ENCODE results near the gene CDC42EP3. TPM values are rescaled to one million over a fixed set of nuclear protein-coding genes. Genes with fewer than 3 reads are reported as not detected.

Gene CDC42EP3
- total RNA-seq, 5 donors from 2014 or later (not counting 1 experiment from before 2014, with no cell fraction given): 30.0 to 60.3 (median 37.6) TPM

DNA sequence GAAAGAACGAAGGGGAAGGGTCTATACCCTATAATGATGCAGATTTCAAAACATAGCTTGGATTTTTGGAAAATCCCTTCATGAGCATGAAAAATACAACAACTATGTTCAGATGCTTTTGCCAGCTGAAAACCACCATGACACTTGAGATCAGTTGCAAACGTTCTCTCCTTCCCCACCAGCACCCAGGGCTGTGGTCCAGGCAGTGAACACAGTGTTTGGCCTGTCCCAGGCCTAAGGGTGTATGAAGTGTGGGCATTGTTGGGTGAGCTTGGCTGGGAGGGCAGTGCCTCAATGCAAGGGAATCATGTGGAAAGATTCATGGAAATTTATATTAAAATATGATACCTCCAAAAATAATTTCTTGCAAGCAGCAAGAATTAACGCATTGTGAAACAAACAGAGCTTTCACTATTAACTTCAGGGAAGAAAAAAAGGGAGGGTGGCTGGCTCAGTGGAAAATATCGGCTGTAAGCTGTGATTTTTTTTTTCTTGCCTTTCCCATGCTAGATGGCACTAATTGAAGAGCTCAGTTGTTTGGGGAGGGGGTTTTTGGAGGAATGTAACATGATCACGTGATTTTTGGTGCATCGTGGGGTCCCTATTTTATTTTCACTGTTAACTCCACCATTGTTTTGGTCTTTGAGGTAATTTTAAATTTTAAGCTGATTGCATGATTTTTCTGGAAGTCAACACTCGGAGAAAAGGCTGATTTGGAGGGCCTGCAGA, 52.0 kb downstream of the CDC42EP3 start:
- Mint-ChIP-seq H3K36me3 (peaks cover 18% of the 10 kb centered on the region), H3K4me3 (no peak overlapping the region), H3K27ac (no peak overlapping the region), H3K9me3 (peaks cover 0 to 5% (median 0%) of the 10 kb centered on the region in 3 donors), H3K4me1 (peaks cover 52 to 84% (median 84%) of the 10 kb centered on the region in 3 donors), H3K27me3 (no peaks in the 10 kb centered on the region)
- no peaks in the 10 kb centered on the region for H3K9me3 ChIP-seq
- ChIA-PET CTCF (interaction anchor here (0.5 to 0.9 kb wide), 5 partner anchors 19 to 215 kb away, joined by 3 to 10 read pairs (median 4); no protein-coding TSS in a partner anchor), POLR2A (interaction anchor here (0.6 to 0.9 kb wide), 3 partner anchors 13 to 60 kb away, joined by 3 to 4 read pairs (median 4); no protein-coding TSS in a partner anchor)
- WGBS (ENCODE audit: insufficient coverage): 67% methylated on average over 1 of the region's 7 CpGs
- H3K4me1 ChIP-seq (ENCODE audit: control insufficient read depth in 1 of 2, extremely low read depth in 1 of 2, insufficient read depth in 2 of 2, low read length in 2 of 2): peaks cover 19 to 65% of the 10 kb centered on the region in 2 experiments
- DNase-seq (no peak), ATAC-seq (replicated peaks in 1 of 4) (no peak)
- H3K4me3 ChIP-seq (ENCODE audit: control insufficient read depth in 1 of 2, extremely low read depth in 1 of 2, low read length in 1 of 2): no peak overlapping the region
- H3K27me3 ChIP-seq (replicated peaks in 1 of 2; ENCODE audit: control insufficient read depth in 2 of 2, extremely low read depth in 1 of 2, insufficient read depth in 2 of 2, low read length in 1 of 2): no peaks in the 10 kb centered on the region
- H3K36me3 ChIP-seq (ENCODE audit: control insufficient read depth in 2 of 2, extremely low read depth in 1 of 2, insufficient read depth in 1 of 2, low read length in 1 of 2): peaks cover 0 to 2% of the 10 kb centered on the region in 2 donors
- no peak overlapping the region for H3K27ac ChIP-seq (ENCODE audit: low read length)

GRCh38 chr2:37618326-37618725, 53.1 kb downstream of the CDC42EP3 start:
- Mint-ChIP-seq H3K4me3 (no peak overlapping the region), H3K4me1 (peaks cover 46 to 82% (median 82%) of the 10 kb centered on the region in 3 donors), H3K27ac (peak overlapping the region; percentile 92 to 93), H3K9me3 (no peaks in the 10 kb centered on the region), H3K36me3 (peaks cover 18% of the 10 kb centered on the region), H3K27me3 (no peaks in the 10 kb centered on the region)
- H3K27ac ChIP-seq (ENCODE audit: low read length): peak overlapping the region; percentile 89
- ChIA-PET CTCF (interaction anchor here in 1 of 2 donors (0.7 kb wide), 1 partner anchor 39 kb away, joined by 6 read pairs; no protein-coding TSS in a partner anchor), POLR2A (no interaction called here)
- H3K9me3 ChIP-seq: no peaks in the 10 kb centered on the region
- no peaks in the 10 kb centered on the region for H3K27me3 ChIP-seq (replicated peaks in 1 of 2; ENCODE audit: control insufficient read depth in 2 of 2, extremely low read depth in 1 of 2, insufficient read depth in 2 of 2, low read length in 1 of 2)
- DNase-seq: no peak
- H3K4me1 ChIP-seq (ENCODE audit: control insufficient read depth in 1 of 2, extremely low read depth in 1 of 2, insufficient read depth in 2 of 2, low read length in 2 of 2): peaks cover 14 to 62% of the 10 kb centered on the region in 2 experiments
- no CpG with 5 or more reads among the region's 3 CpGs for WGBS (ENCODE audit: insufficient coverage)
- peaks cover 0 to 2% of the 10 kb centered on the region in 2 donors for H3K36me3 ChIP-seq (ENCODE audit: control insufficient read depth in 2 of 2, extremely low read depth in 1 of 2, insufficient read depth in 1 of 2, low read length in 1 of 2)
- no peak overlapping the region for H3K4me3 ChIP-seq (ENCODE audit: control insufficient read depth in 1 of 2, extremely low read depth in 1 of 2, low read length in 1 of 2)
- ATAC-seq (replicated peaks in 1 of 4): no peak

- WGBS (ENCODE audit: insufficient coverage): 98% methylated on average over 6 of the region's 14 CpGs
- Histone ChIP-seq H3K27ac (ENCODE audit: low read length) (peak overlapping the region; percentile 89), H3K36me3 (ENCODE audit: control insufficient read depth in 2 of 2, extremely low read depth in 1 of 2, insufficient read depth in 1 of 2, low read length in 1 of 2) (peaks cover 0 to 2% of the 10 kb centered on the region in 2 donors), H3K4me3 (ENCODE audit: control insufficient read depth in 1 of 2, extremely low read depth in 1 of 2, low read length in 1 of 2) (no peak overlapping the region), H3K27me3 (replicated peaks in 1 of 2; ENCODE audit: control insufficient read depth in 2 of 2, extremely low read depth in 1 of 2, insufficient read depth in 2 of 2, low read length in 1 of 2) (no peaks in the 10 kb centered on the region), H3K4me1 (ENCODE audit: control insufficient read depth in 1 of 2, extremely low read depth in 1 of 2, insufficient read depth in 2 of 2, low read length in 2 of 2) (peaks cover 14 to 56% of the 10 kb centered on the region in 2 experiments), H3K9me3 (no peaks in the 10 kb centered on the region)
- Mint-ChIP-seq H3K4me1 (peaks cover 40 to 83% (median 80%) of the 10 kb centered on the region in 3 donors), H3K27ac (peak overlapping the region; percentile 92 to 93), H3K4me3 (no peak overlapping the region), H3K9me3 (no peaks in the 10 kb centered on the region), H3K36me3 (peaks cover 18% of the 10 kb centered on the region), H3K27me3 (no peaks in the 10 kb centered on the region)
- ATAC-seq (replicated peaks in 1 of 4): no peak
- CTCF ChIA-PET: interaction anchor here (0.7 kb wide), 3 partner anchors 8 to 48 kb away, joined by 3 to 5 read pairs (median 4); no protein-coding TSS in a partner anchor
- POLR2A ChIA-PET: no interaction called here
- DNase-seq: no peak
Observed at GRCh38 chr2:37617119-37617892, 54.1 kb downstream of the CDC42EP3 start.

DNA sequence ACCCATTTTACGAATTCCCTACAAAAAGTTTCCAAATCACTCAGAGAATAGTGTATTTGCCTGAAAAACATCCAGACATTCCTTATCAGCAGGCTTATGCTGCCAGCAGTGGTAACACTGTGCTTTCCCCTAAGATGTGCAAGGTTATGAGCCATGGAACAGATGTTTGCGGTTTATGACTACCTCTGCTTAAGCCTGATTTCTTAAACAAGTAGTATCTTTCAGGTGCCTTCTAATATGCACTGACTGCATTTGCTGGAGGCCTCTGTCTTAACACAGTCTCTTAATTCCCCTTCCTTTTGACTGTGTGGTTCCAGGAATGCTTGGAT, 54.8 kb downstream of the CDC42EP3 start:
- Mint-ChIP-seq H3K27me3 (no peaks in the 10 kb centered on the region), H3K9me3 (no peaks in the 10 kb centered on the region), H3K4me3 (peak overlapping the region in 1 of 3 donors; percentile 49), H3K36me3 (peaks cover 17% of the 10 kb centered on the region), H3K27ac (peak overlapping the region; percentile 93 to 98), H3K4me1 (peaks cover 40 to 83% (median 82%) of the 10 kb centered on the region in 3 donors)
- DNase-seq: no peak
- H3K4me1 ChIP-seq (ENCODE audit: control insufficient read depth in 1 of 2, extremely low read depth in 1 of 2, insufficient read depth in 2 of 2, low read length in 2 of 2): peaks cover 14 to 56% of the 10 kb centered on the region in 2 experiments
- H3K4me3 ChIP-seq (ENCODE audit: control insufficient read depth in 1 of 2, extremely low read depth in 1 of 2, low read length in 1 of 2): no peak overlapping the region
- peak overlapping the region; percentile 89 for H3K27ac ChIP-seq (ENCODE audit: low read length)
- H3K9me3 ChIP-seq: no peaks in the 10 kb centered on the region
- ChIA-PET POLR2A (interaction anchor here in 1 of 2 donors (0.6 kb wide), 1 partner anchor 95 kb away, joined by 8 read pairs; no protein-coding TSS in a partner anchor), CTCF (no interaction called here)
- ATAC-seq (replicated peaks in 1 of 4): no peak
- no CpG with 5 or more reads among the region's 2 CpGs for WGBS (ENCODE audit: insufficient coverage)
- H3K27me3 ChIP-seq (replicated peaks in 1 of 2; ENCODE audit: control insufficient read depth in 2 of 2, extremely low read depth in 1 of 2, insufficient read depth in 2 of 2, low read length in 1 of 2): no peaks in the 10 kb centered on the region
- H3K36me3 ChIP-seq (ENCODE audit: control insufficient read depth in 2 of 2, extremely low read depth in 1 of 2, insufficient read depth in 1 of 2, low read length in 1 of 2): peaks cover 0 to 2% of the 10 kb centered on the region in 2 donors

GRCh38 chr2:37615804-37616676, 55.4 kb downstream of the CDC42EP3 start:
- H3K36me3 Mint-ChIP-seq: peaks cover 11% of the 10 kb centered on the region
- H3K4me1 Mint-ChIP-seq: peaks cover 35 to 77% (median 76%) of the 10 kb centered on the region in 3 donors
- peaks cover 14 to 56% of the 10 kb centered on the region in 2 experiments for H3K4me1 ChIP-seq (ENCODE audit: control insufficient read depth in 1 of 2, extremely low read depth in 1 of 2, insufficient read depth in 2 of 2, low read length in 2 of 2)
- H3K27me3 Mint-ChIP-seq: no peaks in the 10 kb centered on the region
- H3K36me3 ChIP-seq (ENCODE audit: control insufficient read depth in 2 of 2, extremely low read depth in 1 of 2, insufficient read depth in 1 of 2, low read length in 1 of 2): peaks cover 0 to 2% of the 10 kb centered on the region in 2 donors
- ATAC-seq (replicated peaks in 1 of 4) (peak; percentile 96 to 99 (median 98)), DNase-seq (peak; percentile 53 to 80 (median 73))
- H3K4me3 Mint-ChIP-seq: peak overlapping the region in 2 of 3 donors; percentile 7 to 49
- peak overlapping the region in 1 of 2 donors; percentile 25 for H3K4me3 ChIP-seq (ENCODE audit: control insufficient read depth in 1 of 2, extremely low read depth in 1 of 2, low read length in 1 of 2)
- H3K27ac Mint-ChIP-seq: peak overlapping the region; percentile 93 to 98
- no peaks in the 10 kb centered on the region for H3K27me3 ChIP-seq (replicated peaks in 1 of 2; ENCODE audit: control insufficient read depth in 2 of 2, extremely low read depth in 1 of 2, insufficient read depth in 2 of 2, low read length in 1 of 2)
- H3K27ac ChIP-seq (ENCODE audit: low read length): peak overlapping the region; percentile 89
- H3K9me3 ChIP-seq: no peaks in the 10 kb centered on the region
- WGBS (ENCODE audit: insufficient coverage): 0% methylated on average over 1 of the region's 6 CpGs
- ChIA-PET CTCF (interaction anchor here (0.6 to 2.1 kb wide), 3 partner anchors 10 to 218 kb away, joined by 3 to 5 read pairs (median 3); no protein-coding TSS in a partner anchor), POLR2A (interaction anchor here in 1 of 2 donors (0.6 kb wide), 1 partner anchor 96 kb away, joined by 8 read pairs; no protein-coding TSS in a partner anchor)
- no peaks in the 10 kb centered on the region for H3K9me3 Mint-ChIP-seq

All from T-cell (primary cell).